ENCODE results near the gene STOM. TPM values are rescaled to one million over a fixed set of nuclear protein-coding genes. Genes with fewer than 3 reads are reported as not detected.

STOM gene
- total RNA-seq, 1 donor from 2014 or later: 65.5 TPM

- ATAC-seq: no peak
These were observed 49.0 kb downstream of the STOM start for GRCh38 chr9:121321016-121321503.

- no peak for ATAC-seq
These were observed 50.7 kb downstream of the STOM start for GRCh38 chr9:121319383-121319780.

DNA sequence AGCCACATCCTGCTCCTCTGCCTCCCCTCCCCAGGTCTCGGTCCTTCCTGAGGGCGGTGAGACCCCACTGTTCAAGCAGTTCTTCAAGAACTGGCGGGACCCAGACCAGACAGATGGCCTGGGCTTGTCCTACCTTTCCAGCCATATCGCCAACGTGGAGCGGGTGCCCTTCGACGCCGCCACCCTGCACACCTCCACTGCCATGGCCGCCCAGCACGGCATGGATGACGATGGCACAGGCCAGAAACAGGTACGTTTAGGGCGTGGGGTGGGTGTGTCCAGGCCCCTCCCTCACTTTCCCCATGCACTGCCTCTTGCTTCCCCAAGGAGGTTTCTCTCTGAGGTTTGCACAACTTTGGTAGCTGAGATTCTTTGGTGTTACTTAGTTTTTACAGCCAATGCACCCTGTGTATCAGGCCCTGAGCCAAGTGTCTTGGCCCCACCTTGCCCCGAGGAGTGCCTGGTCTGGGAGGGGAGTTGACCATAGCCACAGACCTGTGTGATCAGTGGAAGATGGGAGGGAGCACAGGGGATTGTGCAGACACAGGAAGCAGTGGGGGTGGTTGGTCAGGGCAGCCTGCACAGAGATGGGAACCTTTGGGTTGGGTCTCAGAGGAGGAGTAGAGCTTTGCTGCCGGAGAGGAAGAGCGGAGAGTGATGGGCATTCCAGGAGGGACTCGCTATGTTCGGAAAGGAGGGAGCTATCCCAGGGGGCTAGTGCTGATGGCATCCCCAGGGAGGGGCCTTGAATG lies 51.2 kb downstream of the STOM start:
- ATAC-seq: no peak

DNA sequence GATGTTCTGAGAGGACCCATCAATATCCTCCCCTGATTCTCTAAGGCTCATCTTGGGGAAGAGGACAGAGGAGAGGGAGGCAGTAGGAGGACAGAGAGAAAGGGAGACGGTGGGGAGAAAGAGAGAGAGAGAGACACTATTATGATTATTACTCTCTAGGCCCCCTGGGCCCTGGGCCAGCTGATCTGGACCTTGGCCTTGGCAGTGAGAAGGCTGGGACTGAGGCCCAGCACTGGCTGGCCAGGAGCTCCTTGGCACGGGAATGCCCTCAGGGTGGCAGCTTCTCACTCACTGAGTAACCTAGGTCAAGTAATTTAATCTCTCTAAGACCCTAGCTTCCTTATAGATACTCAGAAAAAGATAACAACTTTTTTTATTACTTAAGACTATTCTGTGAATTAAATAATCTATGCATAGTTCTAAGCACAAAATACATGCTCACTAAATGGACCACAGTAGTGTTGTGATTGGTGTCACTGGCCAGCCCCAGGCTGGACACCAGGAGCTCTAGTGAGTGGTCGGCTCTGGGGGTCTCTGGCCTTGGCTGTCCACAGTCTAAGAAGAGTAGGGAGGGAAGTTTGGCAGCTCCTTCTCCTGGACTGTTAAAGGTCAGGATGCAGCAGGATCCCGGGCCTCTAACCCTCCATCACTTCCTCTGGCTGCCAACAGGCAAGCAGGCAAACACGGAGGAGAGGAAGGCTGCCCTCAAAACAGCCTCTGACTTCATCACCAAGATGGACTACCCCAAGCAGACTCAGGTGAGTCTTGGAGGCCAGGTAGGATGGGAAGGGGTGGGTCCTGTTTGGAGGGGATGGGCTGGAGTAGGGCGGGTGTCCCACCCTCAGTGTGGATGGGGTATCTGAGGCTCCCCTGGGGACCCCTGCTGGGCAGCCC lies 52.1 kb downstream of the STOM start:
- no peak for ATAC-seq

GRCh38 chr9:121316852-121317373 lies 53.1 kb downstream of the STOM start:
- no peak for ATAC-seq

DNA sequence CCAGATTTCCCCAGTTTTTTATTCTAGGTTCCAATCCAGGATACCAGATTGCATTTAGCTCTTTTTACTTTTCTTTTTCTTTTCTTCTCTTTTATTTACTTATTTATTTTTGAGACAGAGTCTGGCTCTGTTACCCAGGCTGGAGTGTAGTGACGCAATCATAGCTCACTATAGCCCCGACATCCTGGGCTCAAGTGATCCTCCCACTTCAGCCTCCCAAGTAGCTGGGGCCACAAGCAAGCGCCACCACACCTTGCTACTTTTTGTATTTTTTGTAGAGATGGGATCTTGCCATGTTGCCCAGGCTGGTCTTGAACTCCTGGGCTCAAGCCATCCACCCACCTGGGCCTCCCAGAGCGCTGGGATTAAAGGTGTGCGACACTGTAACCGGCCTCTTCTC lies 53.7 kb downstream of the STOM start:
- no peak for ATAC-seq

DNA sequence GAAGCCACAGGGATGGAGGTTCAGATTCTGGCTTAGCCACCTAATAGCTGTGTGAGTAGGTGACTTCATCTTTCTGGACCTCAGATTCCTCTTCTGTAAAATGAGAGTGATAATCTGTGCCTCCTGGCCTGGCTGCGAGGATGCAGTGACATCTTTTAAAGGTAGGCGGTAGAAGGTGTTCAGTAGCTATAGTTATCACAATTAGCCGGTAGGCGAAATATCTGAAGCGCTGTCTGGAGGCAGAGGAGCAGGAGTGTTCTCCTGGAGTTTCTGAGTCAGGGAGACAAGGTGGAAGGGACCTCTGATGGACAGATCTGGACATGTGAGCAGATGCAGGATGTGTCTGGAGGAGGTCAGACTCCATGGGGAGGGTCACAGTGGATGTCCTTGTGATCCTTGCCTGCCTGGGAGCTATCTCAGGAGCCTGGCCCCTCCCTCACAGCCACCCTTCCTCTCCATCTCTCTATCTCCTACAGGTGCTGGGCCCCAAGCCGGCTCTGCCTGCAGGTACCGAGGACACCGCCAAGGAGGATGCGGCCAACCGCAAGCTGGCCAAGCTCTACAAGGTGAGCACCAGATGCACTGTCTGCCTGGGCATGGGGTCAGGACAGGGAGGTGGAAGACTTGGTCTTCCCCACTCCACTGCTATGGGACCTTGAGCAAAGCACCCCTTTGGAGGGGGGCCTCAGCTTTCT lies 56.4 kb downstream of the STOM start:
- no peak for ATAC-seq

DNA sequence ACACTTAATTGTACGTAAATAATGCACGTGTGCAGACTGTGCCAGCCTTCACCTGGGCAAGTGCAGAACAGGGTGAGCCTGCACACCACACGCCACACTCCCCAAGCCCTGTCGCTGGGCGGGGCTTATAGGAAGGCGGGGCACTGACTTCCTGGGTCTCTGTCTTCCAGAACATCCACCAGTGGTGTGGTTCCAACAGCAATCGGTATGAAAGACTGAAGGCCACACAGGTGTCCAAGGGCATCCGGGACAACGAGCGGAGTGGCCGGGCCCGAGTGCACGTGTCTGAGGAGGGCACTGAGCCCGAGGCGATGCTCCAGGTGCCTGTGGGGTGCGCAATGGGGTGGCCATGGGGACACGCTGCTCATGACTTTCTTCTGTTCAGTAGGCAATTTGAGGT lies 57.9 kb downstream of the STOM start:
- ATAC-seq: peak; percentile 17

- ATAC-seq: no peak
These were observed 59.5 kb downstream of the STOM start for GRCh38 chr9:121310571-121310970.

- ATAC-seq: no peak
These were observed 60.1 kb downstream of the STOM start for GRCh38 chr9:121309833-121310425.

DNA sequence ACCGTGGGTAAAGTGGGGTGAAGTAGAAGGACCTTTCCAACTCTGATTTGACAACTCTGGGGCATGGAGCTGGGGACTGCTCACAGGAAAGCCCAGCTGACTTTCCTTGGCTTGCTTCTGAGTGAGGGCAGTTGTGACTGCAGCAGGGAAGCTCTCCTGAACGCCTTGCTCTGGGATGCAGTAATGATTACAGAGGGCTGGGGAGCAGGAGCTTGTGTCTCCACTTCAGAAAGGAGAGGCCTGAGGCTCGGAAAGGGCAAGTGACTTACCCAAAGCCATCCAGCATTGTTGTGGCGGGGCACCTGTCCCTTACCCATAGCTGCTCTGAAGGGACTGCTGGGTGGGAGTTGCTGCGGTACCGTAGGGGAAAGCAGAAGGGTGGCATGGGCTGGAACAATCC lies 60.9 kb downstream of the STOM start:
- ATAC-seq: no peak

DNA sequence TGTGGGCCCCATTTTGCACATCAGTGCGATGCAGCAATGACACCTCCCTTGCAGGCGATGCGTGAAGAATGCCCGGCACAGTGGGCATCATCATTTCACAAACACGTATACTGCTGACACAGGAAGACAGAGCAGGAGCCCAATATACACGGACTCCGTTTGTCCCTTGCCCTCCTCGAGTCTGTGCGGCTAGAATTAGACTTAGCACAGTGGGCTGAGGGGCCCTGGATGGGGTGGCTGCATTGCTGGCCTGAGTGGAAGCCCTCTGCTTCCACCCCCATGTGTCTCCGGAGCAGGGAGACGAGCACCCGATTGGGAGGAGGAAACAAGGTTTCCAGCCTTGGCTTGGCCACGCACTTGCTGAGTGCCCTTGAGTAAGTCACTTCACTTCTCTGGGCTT lies 61.3 kb downstream of the STOM start:
- ATAC-seq: no peak

DNA sequence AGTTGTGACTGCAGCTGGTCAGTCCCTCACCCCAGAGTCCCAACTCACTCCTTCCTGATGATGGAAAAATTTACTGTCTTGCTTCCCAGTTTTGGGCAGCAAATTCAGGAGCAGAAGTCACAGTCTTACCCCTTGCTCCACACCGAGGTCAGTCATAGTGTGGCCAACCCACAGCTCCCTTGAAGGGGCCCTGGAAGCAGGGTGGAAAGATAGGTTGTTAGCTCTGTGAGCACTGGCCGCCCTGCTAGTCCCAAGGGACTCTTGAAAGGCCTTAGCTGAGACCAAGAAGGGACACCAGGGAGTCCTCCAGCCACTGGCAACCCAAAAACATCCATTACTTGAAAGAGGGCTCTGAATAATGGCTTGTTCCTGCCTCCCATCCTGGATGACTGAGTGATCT lies 62.1 kb downstream of the STOM start:
- no peak for ATAC-seq

DNA sequence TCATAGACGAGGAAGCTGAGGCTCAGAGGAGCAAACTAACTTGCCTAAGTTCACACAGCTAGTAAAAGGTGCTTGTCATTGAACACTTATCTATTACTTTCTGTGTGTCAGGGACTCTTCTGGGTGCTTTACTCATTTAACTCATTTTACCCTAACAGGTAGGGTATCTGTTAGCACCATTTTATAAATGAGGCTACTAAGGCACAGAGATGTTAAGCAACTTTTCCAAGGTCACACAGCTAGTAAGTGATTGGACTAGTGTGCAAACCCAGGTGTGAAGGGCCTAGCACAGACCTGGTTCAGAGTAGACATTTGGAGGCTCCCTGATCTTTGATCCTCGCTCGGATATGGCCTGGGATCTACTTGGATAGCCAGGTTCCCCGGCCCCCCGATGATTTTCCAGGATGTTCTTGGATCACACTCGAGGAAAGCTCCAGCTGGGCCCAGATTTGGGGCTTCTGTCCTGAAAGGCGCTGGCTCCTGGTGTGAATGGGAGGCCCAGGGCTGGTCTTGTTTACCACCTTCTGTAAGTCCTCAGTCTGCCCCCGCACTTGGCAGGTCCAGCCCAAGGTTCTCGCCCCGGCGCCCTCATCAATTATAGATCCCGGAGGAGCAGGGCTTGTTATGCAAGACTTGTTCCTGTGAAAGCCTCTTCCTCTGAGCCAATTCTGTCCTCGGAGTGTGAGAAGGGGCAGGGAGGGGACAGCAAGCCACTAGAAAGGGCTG lies 64.6 kb downstream of the STOM start:
- no peak for ATAC-seq

DNA sequence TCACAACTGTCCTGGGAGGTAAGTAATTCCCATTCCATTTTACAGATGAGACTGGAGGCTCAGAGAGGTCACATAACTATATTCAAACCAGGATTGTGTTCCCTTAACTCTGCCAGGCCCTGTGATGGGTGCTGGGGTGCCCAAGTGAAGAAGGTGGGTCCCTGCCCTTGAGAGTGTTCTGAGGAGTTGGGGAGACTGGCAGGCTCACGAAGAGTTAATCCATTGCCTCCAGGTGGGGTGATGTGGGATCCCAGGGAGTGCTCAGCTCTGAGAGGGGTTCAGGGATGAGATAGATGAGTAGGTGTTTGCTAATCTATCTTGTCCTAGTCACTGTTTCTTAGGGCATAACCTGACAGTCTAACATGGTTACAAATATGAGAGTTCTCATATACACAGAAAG lies 65.3 kb downstream of the STOM start:
- no peak for ATAC-seq

- ATAC-seq: peak; percentile 69
These were observed 66.3 kb downstream of the STOM start for GRCh38 chr9:121303456-121304451.

- ATAC-seq: no peak
These were observed 67.3 kb downstream of the STOM start for GRCh38 chr9:121302786-121303185.

GRCh38 chr9:121302341-121302740 lies 67.7 kb downstream of the STOM start:
- no peak for ATAC-seq

DNA sequence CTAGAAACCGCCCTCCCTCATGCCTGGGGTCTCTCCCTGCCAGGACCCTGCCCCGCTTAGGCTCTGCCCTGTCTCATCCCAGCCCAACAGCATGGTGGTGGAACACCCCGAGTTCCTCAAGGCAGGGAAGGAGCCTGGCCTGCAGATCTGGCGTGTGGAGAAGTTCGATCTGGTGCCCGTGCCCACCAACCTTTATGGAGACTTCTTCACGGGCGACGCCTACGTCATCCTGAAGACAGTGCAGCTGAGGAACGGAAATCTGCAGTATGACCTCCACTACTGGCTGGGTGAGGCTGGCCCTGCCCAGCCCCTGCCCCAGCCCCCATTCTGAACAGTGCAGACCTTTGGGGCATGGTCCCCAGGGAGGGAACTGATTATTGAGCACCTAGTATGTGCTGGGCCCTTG lies 68.2 kb downstream of the STOM start:
- ATAC-seq: no peak

Data from esophagus mucosa (tissue), 1 donor.